GM23248 (cell line): ENCODE results near the gene KCNJ12.

ENCODE experiments used
- EZH2 ChIP-seq: fragments of 200-600 bp; sonication (generic); IDR thresholded peaks from 2 replicates; pipeline ENCODE4 v1.6.1; 2018; ENCODE audit warnings: antibody characterized with exemption, mild to moderate bottlenecking; ENCODE audit not compliant: insufficient read depth, poor library complexity, severe bottlenecking
- EZH2phosphoT487 ChIP-seq: fragments of 200-600 bp; sonication (generic); IDR thresholded peaks from 2 replicates; pipeline ENCODE4 v1.6.1; 2018; ENCODE audit warnings: antibody characterized with exemption, moderate library complexity, mild to moderate bottlenecking, low read depth; ENCODE audit not compliant: insufficient read depth

- TF ChIP-seq EZH2 (no peak), EZH2phosphoT487 (no peak)
These were observed 75.8 kb downstream of the KCNJ12 start for GRCh38 chr17:21451975-21452374.
